ENCODE measurements around the gene APLP2.

DNA sequence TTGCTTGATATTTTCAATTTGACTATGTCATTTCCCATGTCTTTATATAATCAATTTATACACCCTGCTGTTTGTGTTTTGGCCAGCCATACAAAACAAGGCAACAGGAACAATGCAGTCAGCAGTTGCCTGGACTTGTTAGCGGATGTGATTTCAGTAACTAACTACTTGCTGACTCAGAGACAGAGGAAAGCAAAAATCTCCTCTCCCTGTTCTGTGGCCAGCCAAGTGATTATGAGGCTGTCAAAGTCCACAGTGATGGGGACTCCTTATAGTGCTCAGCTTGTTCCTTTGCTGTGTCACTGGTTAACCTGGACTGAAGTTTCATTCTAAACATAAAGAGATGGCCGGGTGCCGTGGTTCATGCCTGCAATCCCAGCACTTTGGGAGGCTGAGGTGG lies 32.6 kb upstream of the APLP2 start:
- no peak for TF ChIP-seq ZFP36 (IDR thresholded peaks at IDR 0.05; ENCODE audit: low read depth, low read length, partially characterized antibody)
- TF ChIP-seq MTF1 (CRISPR knock-in tag; IDR thresholded peaks at IDR 0.05; ENCODE audit: borderline replicate concordance): no peak
- TF ChIP-seq, protein P1, sequence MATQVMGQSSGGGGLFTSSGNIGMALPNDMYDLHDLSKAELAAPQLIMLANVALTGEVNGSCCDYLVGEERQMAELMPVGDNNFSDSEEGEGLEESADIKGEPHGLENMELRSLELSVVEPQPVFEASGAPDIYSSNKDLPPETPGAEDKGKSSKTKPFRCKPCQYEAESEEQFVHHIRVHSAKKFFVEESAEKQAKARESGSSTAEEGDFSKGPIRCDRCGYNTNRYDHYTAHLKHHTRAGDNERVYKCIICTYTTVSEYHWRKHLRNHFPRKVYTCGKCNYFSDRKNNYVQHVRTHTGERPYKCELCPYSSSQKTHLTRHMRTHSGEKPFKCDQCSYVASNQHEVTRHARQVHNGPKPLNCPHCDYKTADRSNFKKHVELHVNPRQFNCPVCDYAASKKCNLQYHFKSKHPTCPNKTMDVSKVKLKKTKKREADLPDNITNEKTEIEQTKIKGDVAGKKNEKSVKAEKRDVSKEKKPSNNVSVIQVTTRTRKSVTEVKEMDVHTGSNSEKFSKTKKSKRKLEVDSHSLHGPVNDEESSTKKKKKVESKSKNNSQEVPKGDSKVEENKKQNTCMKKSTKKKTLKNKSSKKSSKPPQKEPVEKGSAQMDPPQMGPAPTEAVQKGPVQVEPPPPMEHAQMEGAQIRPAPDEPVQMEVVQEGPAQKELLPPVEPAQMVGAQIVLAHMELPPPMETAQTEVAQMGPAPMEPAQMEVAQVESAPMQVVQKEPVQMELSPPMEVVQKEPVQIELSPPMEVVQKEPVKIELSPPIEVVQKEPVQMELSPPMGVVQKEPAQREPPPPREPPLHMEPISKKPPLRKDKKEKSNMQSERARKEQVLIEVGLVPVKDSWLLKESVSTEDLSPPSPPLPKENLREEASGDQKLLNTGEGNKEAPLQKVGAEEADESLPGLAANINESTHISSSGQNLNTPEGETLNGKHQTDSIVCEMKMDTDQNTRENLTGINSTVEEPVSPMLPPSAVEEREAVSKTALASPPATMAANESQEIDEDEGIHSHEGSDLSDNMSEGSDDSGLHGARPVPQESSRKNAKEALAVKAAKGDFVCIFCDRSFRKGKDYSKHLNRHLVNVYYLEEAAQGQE (IDR thresholded peaks at IDR 0.05; ENCODE audit: borderline replicate concordance): no peak
- TF ChIP-seq, protein P1 (CRISPR knock-in tag; IDR thresholded peaks at IDR 0.05; ENCODE audit: low read depth): no peak
- no peak for TF ChIP-seq POLR2AphosphoS5 (IDR thresholded peaks at IDR 0.05; ENCODE audit: control insufficient read depth, insufficient read depth, low read depth, low read length)
